HepG2 (cell line): ENCODE measurements around the gene ANKRD42. TPM values are rescaled to one million over a fixed set of nuclear protein-coding genes. Genes with fewer than 3 reads are reported as not detected.

Source experiments
- ARNT2 ChIP-seq: sonication (generic); formaldehyde crosslinking; IDR thresholded peaks from 2 replicates; pipeline ENCODE4 v1.8.0; 2022; ENCODE audit warnings: mild to moderate bottlenecking, low read depth, missing genetic modification reagents, moderate library complexity
- BCL6 ChIP-seq: IDR thresholded peaks from 2 replicates; pipeline ENCODE4 v1.6.1; 2016; ENCODE audit warnings: missing genetic modification reagents, missing compliant biosample characterization
- BRCA1 ChIP-seq: sonication (generic); formaldehyde crosslinking; IDR thresholded peaks from 2 replicates; pipeline ENCODE4 v1.4.0; 2020; ENCODE audit warnings: missing genetic modification reagents
- CEBPG ChIP-seq: IDR thresholded peaks from 2 replicates; pipeline ENCODE4 v1.6.1; 2016
- ELF3 ChIP-seq: IDR thresholded peaks from 2 replicates; pipeline ENCODE4 v1.6.1; 2016; ENCODE audit warnings: missing genetic modification reagents, missing compliant biosample characterization
- GTF3A ChIP-seq: sonication (generic); formaldehyde crosslinking; conservative IDR thresholded peaks from 2 replicates; pipeline ENCODE4 v1.4.0; 2020; ENCODE audit warnings: mild to moderate bottlenecking, missing genetic modification reagents
- HNRNPK ChIP-seq: fragments of 200-400 bp; formaldehyde crosslinking; IDR thresholded peaks from 2 replicates; pipeline ENCODE4 v1.6.1; 2018; ENCODE audit warnings: low read length, low read depth, moderate library complexity, mild to moderate bottlenecking; ENCODE audit not compliant: poor library complexity, severe bottlenecking
- IRF9 ChIP-seq: sonication (generic); formaldehyde crosslinking; IDR thresholded peaks from 2 replicates; pipeline ENCODE4 v1.8.0; 2022; ENCODE audit warnings: missing genetic modification reagents, mild to moderate bottlenecking, borderline replicate concordance
- ZNF180 ChIP-seq: sonication (generic); formaldehyde crosslinking; IDR thresholded peaks from 2 replicates; pipeline ENCODE4 v1.4.0; 2020; ENCODE audit warnings: low read depth, missing genetic modification reagents, borderline replicate concordance
- ZNF251 ChIP-seq: sonication (generic); formaldehyde crosslinking; IDR thresholded peaks from 2 replicates; pipeline ENCODE4 v1.9.0; 2021; ENCODE audit warnings: mild to moderate bottlenecking, missing genetic modification reagents
- ZNF616 ChIP-seq: sonication (generic); formaldehyde crosslinking; IDR thresholded peaks from 2 replicates; pipeline ENCODE4 v1.5.0; 2020; ENCODE audit warnings: low read depth, mild to moderate bottlenecking, missing genetic modification reagents
- ZSCAN9 ChIP-seq: IDR thresholded peaks from 2 replicates; pipeline ENCODE4 v1.6.1; 2016; ENCODE audit warnings: borderline replicate concordance
- polyA plus RNA-seq, 8 experiments: library from polyadenylated mRNA; depleted of rRNA in 3 of 8; stranded (reverse) in 7 of 8; unstranded in 1 of 8; fragments of >200 nt; fragmentation: Illumina TruSeq in 4 of 8; extraction: Trizol in 4 of 8; gene quantifications; 2 replicates each; pipeline versions ENCODE4 v1.2.1 to v1.2.3, GENCODE V29; 2011 to 2016; ENCODE audit warnings: low read depth in 4 of 8, missing spikeins in 1 of 8, mixed read lengths in 1 of 8; ENCODE audit not compliant: insufficient read depth in 1 of 8
- total RNA-seq, 5 experiments: library from RNA; depleted of rRNA; stranded (reverse); fragments of >200 nt; fragmentation: Illumina TruSeq; extraction: Trizol; gene quantifications; 2 replicates each; pipeline ENCODE4 v1.2.3, GENCODE V29; 2016; ENCODE audit warnings: low read depth in 1 of 5
- TF ChIP-seq, protein P1 (sequence below), 2 experiments: sonication (generic) in 1 of 2; formaldehyde crosslinking in 1 of 2; IDR thresholded peaks; 2 replicates each; pipeline versions ENCODE4 v1.4.0 to v1.6.1; 2018 to 2020; ENCODE audit warnings: missing genetic modification reagents in 2 of 2, borderline replicate concordance in 1 of 2, low read depth in 1 of 2, mild to moderate bottlenecking in 1 of 2, missing biosample characterization in 1 of 2
- TF ChIP-seq, protein P2 (sequence below): sonication (generic); formaldehyde crosslinking; IDR thresholded peaks from 2 replicates; pipeline ENCODE4 v1.9.0; 2022; ENCODE audit warnings: low read depth, missing genetic modification reagents
- TF ChIP-seq, protein P3 (sequence below): sonication (generic); formaldehyde crosslinking; IDR thresholded peaks from 2 replicates; pipeline ENCODE4 v1.4.0; 2020; ENCODE audit warnings: missing genetic modification reagents
- TF ChIP-seq, protein P4 (sequence below): sonication (generic); formaldehyde crosslinking; IDR thresholded peaks from 2 replicates; pipeline ENCODE4 v1.5.0; 2020; ENCODE audit warnings: mild to moderate bottlenecking, missing genetic modification reagents

Gene ANKRD42
- total and polyA plus RNA-seq, 2 of the 13 experiments (the other 11 are each of a cell fraction or from before 2014, with no cell fraction given): 2.2 to 3.7 TPM

DNA sequence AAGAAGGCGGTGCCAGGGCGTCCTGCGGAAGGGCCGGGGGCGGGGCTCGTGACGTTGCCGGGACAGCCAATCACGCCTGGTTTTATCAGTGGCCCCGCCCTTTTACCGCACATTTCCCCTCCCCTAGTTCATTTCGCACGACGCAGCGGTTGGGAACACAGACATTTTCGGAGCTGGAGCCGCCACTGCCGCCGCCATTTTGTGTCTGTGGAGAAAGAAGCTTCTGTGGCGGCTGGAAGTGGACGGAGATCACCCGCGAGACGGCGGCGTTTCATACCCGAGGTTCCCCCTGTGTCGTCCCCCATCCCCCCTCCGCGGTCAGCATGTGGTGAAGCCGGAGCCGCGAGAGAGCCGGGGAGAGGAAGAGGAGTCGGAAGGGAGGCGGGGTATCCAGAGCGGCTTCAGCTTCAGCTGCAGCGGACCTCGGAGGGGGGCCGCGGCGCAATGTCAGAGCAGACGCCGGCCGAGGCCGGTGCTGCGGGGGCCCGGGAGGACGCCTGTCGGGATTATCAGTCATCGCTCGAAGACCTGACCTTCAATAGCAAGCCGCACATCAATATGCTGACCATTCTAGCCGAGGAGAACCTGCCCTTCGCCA, 36.4 kb upstream of the ANKRD42 start, which contains the start of gene PCF11 (continued):
- TF ChIP-seq, protein P1, sequence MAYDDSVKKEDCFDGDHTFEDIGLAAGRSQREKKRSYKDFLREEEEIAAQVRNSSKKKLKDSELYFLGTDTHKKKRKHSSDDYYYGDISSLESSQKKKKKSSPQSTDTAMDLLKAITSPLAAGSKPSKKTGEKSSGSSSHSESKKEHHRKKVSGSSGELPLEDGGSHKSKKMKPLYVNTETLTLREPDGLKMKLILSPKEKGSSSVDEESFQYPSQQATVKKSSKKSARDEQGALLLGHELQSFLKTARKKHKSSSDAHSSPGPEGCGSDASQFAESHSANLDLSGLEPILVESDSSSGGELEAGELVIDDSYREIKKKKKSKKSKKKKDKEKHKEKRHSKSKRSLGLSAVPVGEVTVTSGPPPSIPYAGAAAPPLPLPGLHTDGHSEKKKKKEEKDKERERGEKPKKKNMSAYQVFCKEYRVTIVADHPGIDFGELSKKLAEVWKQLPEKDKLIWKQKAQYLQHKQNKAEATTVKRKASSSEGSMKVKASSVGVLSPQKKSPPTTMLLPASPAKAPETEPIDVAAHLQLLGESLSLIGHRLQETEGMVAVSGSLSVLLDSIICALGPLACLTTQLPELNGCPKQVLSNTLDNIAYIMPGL (CRISPR knock-in tag; IDR thresholded peaks at IDR 0.05; ENCODE audit: borderline replicate concordance in 1 of 2, low read depth in 1 of 2): peak in 1 of 2 experiments; percentile 48; a peak in 2 of 4 replicates
- peak; percentile 30 for TF ChIP-seq HNRNPK
- TF ChIP-seq ZNF180: no peak
- peak; percentile 80; the same call in 1 of the 2 replicates for TF ChIP-seq ZSCAN9
- no peak for TF ChIP-seq IRF9
- no peak for TF ChIP-seq GTF3A (CRISPR knock-in tag)
- TF ChIP-seq, protein P2, sequence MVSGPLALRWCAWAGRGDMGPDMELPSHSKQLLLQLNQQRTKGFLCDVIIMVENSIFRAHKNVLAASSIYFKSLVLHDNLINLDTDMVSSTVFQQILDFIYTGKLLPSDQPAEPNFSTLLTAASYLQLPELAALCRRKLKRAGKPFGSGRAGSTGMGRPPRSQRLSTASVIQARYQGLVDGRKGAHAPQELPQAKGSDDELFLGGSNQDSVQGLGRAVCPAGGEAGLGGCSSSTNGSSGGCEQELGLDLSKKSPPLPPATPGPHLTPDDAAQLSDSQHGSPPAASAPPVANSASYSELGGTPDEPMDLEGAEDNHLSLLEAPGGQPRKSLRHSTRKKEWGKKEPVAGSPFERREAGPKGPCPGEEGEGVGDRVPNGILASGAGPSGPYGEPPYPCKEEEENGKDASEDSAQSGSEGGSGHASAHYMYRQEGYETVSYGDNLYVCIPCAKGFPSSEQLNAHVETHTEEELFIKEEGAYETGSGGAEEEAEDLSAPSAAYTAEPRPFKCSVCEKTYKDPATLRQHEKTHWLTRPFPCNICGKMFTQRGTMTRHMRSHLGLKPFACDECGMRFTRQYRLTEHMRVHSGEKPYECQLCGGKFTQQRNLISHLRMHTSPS (CRISPR knock-in tag): no peak
- TF ChIP-seq ZNF251 (CRISPR knock-in tag): no peak
- TF ChIP-seq ARNT2: peak; percentile 39; the same call in 1 of the 2 replicates
- TF ChIP-seq, protein P3, sequence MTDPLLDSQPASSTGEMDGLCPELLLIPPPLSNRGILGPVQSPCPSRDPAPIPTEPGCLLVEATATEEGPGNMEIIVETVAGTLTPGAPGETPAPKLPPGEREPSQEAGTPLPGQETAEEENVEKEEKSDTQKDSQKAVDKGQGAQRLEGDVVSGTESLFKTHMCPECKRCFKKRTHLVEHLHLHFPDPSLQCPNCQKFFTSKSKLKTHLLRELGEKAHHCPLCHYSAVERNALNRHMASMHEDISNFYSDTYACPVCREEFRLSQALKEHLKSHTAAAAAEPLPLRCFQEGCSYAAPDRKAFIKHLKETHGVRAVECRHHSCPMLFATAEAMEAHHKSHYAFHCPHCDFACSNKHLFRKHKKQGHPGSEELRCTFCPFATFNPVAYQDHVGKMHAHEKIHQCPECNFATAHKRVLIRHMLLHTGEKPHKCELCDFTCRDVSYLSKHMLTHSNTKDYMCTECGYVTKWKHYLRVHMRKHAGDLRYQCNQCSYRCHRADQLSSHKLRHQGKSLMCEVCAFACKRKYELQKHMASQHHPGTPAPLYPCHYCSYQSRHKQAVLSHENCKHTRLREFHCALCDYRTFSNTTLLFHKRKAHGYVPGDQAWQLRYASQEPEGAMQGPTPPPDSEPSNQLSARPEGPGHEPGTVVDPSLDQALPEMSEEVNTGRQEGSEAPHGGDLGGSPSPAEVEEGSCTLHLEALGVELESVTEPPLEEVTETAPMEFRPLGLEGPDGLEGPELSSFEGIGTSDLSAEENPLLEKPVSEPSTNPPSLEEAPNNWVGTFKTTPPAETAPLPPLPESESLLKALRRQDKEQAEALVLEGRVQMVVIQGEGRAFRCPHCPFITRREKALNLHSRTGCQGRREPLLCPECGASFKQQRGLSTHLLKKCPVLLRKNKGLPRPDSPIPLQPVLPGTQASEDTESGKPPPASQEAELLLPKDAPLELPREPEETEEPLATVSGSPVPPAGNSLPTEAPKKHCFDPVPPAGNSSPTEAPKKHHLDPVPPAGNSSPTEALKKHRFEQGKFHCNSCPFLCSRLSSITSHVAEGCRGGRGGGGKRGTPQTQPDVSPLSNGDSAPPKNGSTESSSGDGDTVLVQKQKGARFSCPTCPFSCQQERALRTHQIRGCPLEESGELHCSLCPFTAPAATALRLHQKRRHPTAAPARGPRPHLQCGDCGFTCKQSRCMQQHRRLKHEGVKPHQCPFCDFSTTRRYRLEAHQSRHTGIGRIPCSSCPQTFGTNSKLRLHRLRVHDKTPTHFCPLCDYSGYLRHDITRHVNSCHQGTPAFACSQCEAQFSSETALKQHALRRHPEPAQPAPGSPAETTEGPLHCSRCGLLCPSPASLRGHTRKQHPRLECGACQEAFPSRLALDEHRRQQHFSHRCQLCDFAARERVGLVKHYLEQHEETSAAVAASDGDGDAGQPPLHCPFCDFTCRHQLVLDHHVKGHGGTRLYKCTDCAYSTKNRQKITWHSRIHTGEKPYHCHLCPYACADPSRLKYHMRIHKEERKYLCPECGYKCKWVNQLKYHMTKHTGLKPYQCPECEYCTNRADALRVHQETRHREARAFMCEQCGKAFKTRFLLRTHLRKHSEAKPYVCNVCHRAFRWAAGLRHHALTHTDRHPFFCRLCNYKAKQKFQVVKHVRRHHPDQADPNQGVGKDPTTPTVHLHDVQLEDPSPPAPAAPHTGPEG (CRISPR knock-in tag): 0 out of 2 replicates have a peak, but pooled peaks have one; percentile 10
- peak; percentile 44; the same call in 1 of the 2 replicates for TF ChIP-seq ELF3
- TF ChIP-seq BCL6: no peak
- TF ChIP-seq ZNF616 (CRISPR knock-in tag): peak; percentile 42; the same call in 1 of the 2 replicates
- TF ChIP-seq, protein P4, sequence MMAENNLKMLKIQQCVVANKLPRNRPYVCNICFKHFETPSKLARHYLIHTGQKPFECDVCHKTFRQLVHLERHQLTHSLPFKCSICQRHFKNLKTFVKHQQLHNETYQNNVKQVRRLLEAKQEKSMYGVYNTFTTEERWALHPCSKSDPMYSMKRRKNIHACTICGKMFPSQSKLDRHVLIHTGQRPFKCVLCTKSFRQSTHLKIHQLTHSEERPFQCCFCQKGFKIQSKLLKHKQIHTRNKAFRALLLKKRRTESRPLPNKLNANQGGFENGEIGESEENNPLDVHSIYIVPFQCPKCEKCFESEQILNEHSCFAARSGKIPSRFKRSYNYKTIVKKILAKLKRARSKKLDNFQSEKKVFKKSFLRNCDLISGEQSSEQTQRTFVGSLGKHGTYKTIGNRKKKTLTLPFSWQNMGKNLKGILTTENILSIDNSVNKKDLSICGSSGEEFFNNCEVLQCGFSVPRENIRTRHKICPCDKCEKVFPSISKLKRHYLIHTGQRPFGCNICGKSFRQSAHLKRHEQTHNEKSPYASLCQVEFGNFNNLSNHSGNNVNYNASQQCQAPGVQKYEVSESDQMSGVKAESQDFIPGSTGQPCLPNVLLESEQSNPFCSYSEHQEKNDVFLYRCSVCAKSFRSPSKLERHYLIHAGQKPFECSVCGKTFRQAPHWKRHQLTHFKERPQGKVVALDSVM: no peak
- TF ChIP-seq BRCA1: 0 out of 2 replicates have a peak, but pooled peaks have one; percentile 73
- no peak for TF ChIP-seq CEBPG
